Stimulated activated CD4-positive, alpha-beta T cell treated with anti-CD3 and anti-CD28 coated beads, Interleukin-15, amount 100 ng/mL, for 24 hours (primary cell): Measurements from ENCODE around the gene KTN1.

ENCODE experiments used
- DNase-seq: peaks from one replicate; pipeline ENCODE4 v3.0.0-alpha.2; 2020

Gene KTN1

DNA sequence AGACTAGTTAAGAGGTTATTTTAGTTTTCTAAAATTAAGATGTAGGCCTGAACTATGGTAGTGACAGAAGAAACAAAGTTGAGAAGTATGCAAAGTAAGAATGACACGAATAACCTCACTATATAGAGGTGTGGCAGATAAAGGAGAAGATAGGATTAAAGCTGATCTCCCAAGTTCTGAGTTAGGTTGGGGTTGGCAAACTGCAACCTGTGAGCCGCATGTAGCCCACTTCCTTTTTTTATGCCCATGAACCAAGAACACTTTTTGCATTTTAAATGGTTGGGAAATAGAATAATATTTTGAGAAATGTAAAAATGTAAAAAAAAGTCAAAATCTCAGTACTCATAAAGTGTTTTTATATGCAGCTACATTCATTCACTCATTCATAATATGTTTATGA lies 34.3 kb downstream of the KTN1 start:
- no peak for DNase-seq

DNA sequence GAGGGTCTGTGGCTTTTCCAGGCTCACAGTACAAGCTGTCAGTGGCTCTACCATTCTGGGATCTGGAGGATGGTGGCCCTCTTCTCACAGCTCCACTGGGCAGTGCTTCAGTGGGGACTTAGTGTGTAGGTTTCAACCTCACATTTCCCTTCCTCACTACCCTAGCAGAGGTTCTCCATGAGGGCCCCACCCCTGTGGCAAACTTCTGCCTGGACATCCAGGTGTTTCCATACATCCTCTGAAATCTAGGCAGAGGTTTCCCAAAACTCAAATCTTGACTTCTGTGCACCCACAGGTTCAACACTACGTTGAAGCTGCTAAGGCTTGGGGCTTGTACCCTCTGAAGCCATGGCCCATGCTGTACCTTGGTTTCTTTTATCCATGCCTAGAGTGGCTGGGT lies 40.3 kb downstream of the KTN1 start:
- no peak for DNase-seq

DNA sequence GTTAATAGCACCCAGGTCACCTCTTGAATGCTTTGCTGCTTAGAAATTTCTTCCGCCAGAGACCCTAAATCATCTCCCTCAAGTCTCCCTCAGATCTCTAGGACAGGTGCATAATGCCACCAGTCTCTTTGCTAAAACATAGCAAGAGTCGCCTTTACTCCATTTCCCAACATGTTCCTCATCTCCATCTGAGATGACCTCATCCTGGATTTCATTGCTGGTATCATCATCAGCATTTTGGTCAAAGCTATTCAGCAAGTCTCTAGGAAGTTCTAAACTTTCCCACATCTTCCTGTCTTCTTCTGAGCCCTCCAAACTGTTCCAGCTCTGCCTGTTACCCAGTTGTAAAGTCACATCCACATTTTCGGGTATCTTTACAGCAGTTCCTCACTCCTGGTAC lies 41.0 kb downstream of the KTN1 start:
- DNase-seq = no peak

- no peak for DNase-seq
These were observed 41.4 kb downstream of the KTN1 start for GRCh38 chr14:55621391-55621790.

DNA sequence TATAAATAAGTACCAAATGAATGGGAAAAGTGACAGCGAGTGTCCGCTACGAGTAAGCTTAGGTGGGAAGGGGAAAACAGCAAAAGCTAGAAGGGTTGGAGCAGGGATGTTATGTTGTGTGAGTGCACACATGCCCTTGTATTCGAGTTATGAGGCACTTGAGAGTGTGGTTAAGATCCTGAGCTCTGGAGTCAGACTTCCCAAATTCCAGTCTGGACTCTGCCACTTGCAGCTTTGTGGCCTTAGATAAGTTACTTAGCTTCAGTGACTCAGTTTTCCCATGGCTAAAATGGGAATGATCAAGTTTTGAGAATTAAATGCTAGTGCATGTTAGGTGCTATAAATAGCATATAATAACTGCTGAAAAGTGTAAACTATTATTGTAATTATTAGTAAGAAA lies 44.9 kb downstream of the KTN1 start:
- DNase-seq = no peak

- DNase-seq = no peak
These were observed 45.5 kb downstream of the KTN1 start for GRCh38 chr14:55625481-55625880.

DNA sequence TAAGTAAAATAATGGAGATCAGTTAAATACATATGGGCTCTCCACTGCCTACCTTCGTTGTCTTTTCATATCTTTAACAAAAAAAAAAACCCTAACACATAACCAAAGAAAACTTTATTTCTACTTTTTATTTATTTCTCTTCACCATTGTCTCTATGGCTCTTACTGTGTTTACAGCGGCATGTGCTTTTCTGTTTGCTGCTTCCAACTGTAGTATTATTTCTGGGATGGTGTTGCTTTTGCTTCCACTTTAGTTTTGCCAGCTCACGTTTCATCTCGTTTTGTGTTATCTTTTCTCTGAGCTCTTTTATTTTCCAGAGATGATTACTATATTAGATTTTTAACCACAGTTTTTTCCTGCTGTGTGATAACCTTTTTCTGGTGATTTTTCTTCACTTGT lies 46.1 kb downstream of the KTN1 start:
- no peak for DNase-seq

DNA sequence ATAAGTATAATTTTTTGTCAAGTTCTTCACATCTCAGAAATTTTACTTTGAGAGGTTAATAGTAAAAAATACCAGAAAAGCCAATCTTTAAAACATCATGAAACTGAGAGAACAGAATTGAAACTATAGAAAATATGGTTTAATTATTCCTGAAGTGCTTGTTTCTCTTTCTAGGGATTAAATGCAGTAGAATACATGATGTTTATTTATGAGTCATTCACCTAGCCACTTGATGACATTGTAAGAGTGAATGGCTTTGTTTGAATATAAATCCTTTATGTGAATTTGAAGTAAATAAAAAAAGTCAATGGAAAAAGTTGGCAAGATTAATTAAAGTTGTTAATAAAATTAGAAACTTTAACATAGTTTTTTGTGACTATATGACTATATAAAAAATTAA lies 48.4 kb downstream of the KTN1 start:
- no peak for DNase-seq

- no peak for DNase-seq
These were observed 58.7 kb downstream of the KTN1 start for GRCh38 chr14:55638665-55639064.

DNA sequence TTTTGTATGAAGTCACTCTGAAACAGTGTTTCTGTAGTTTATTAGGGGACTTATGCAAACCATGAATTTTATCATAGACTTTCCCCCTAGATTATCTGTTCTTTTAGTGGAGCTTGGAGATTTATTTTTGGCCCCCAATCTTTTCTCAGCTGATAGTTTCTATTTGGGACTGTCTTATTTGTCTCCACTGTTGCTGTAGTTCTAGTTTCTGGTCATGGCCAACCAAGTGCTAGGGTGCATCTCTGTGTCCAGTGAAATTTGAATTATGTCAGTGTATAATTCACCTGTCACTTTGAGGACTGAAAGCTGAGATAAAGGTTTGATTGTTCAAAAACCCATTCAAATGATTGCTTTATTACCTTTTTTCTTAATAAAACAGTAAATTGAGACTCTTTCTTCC lies 61.3 kb downstream of the KTN1 start:
- DNase-seq = no peak

DNA sequence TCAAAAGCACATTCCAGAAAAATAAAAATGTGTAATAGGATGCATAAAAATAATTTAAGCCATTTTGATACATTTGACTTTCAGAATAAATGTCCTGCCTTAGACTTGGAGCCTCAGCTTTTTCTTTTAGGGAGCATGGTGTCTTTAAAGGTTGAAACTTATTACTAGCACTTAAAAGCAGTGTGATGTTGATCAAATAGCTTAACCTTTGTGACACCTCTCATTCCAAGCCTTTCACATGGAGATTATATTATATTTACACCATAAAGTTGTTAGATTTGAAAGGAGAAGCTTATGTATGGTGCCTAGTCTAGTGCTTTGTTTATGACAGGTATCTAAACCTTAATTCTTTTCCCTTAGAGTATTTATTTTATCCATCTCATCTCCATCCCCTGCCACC lies 61.9 kb downstream of the KTN1 start:
- DNase-seq = no peak

DNA sequence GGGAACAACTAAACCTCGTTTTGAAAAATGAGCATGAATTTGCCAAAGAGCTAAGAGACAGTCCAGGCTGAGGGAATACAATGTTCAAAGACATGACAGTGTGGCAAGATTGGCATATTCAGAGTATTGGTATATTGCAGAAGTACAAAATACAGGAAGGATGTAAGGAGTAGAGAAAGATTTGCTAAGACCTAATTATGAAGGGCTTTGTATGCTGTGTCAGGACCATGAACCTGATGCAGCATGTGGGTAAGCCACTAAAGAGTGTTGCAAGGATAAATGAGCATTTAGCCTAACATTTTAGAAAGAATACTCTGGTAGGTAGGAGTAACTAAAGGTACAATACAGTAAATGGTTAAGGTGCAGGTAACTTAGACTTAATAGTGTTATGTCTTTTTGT lies 65.1 kb downstream of the KTN1 start:
- no peak for DNase-seq

- no peak for DNase-seq
These were observed 66.1 kb downstream of the KTN1 start for GRCh38 chr14:55645845-55646832.

DNA sequence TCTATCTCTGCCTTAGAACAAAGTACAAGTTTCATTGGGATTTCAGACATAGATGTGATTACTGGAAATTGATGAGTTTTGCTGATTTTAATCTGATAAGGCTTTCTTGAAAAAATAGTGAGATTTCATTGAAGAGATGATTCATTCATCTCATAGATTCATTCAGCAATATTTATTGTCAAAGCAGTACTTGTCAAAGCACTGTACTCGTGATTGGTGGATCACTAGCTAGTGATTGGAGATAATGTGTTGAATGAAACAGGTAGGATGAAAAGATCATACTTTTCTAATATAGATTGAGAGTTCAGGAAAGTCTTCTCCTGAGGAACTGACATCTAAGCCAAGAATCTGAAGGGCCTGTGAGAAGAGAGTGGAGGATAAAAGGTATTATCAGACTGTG lies 71.0 kb downstream of the KTN1 start:
- no peak for DNase-seq

GRCh38 chr14:55654243-55654642 lies 74.2 kb downstream of the KTN1 start:
- no peak for DNase-seq

- DNase-seq = no peak
These were observed 81.0 kb downstream of the KTN1 start for GRCh38 chr14:55661029-55661428.

GRCh38 chr14:55662752-55663151 lies 82.7 kb downstream of the KTN1 start:
- DNase-seq = no peak

GRCh38 chr14:55665067-55665675 lies 85.2 kb downstream of the KTN1 start:
- DNase-seq = no peak

DNA sequence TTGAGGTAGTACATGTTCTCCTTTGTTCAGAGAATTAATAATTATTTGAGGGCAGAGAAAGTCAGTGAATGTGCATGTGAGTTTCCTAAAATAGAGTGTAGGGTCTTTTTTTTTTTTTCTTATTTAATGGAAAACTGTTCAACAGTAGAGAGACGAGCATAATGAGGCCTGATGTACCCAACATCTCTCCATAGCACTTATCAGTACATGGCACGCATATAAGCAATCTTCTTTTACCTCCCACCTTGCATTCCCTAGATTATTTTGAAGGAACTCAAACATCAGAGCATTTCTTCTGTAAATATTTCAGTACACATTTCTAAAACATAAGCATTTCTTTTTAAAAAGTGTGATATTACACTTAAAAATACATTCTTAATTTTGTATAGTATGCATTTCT lies 87.8 kb downstream of the KTN1 start:
- DNase-seq = no peak

GRCh38 chr14:55671641-55672040 lies 91.6 kb downstream of the KTN1 start:
- no peak for DNase-seq

DNA sequence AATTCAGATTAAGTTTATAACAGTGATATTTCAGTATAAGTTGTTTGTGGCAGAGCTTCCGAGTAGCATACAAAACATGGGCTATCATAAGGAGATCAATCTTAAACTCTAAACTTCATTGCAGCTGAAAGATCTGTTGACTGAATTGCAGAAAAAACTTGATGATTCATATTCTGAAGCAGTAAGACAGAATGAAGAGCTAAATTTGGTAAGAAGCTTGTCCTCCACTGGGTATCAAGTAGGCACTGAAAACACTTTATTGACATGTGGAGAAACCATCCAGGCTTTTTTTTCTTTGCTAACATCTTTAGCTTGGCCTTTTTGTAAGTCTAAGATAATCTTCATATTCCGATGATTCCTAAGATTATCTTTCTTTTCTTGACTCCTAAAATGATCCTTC lies 93.0 kb downstream of the KTN1 start:
- no peak for DNase-seq

- no peak for DNase-seq
These were observed 101.1 kb downstream of the KTN1 start for GRCh38 chr14:55681096-55681495.

- no peak for DNase-seq
These were observed 105.1 kb downstream of the KTN1 start for GRCh38 chr14:55684956-55685584.

- DNase-seq = no peak
These were observed 106.7 kb downstream of the KTN1 start for GRCh38 chr14:55686713-55687112.
